ENCODE measurements around the gene ZNF823. TPM values are rescaled to one million over a fixed set of nuclear protein-coding genes. Genes with fewer than 3 reads are reported as not detected.

The ZNF823 gene
- total RNA-seq, 2 experiments from 2014 or later = 5.7 to 7.0 TPM

DNA sequence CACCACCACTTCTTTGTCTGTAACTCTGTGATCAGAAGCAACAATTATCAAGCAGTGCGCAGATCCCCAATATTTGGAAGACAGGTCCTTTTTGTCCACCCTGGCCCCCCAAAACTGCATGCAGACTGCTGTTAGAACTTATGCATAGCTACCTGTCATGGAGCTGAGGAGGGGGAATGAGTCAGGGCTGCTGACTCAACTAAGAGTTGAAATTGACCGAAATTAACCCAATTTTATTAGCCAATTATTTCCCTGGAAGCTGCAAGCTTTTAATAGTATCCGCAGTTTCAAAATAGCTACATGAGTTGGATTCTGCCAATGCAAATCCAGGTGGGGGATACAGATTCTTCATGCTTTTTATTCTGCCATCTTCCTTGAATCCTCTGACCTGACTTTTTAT is 45.6 kb upstream of the ZNF823 start:
- no peak overlapping the region for H2AFZ ChIP-seq (ENCODE audit: low read length)
- H3K27ac ChIP-seq (ENCODE audit: low read depth, low read length, poor library complexity, severe bottlenecking) = no peak overlapping the region
- BruUV-seq (replicated peaks) = no TSS peak
- peaks cover 28% of the 10 kb centered on the region for H3K9me3 ChIP-seq (ENCODE audit: low read length)
- H3K36me3 ChIP-seq (ENCODE audit: insufficient read depth, low read length) = peaks cover 41% of the 10 kb centered on the region
- H3K9me2 ChIP-seq (ENCODE audit: insufficient read depth, low read length) = no peaks in the 10 kb centered on the region
- H3K4me1 ChIP-seq (ENCODE audit: insufficient read depth, low read length, poor library complexity, severe bottlenecking) = no peaks in the 10 kb centered on the region
- CTCF ChIA-PET (ENCODE audit: unreplicated experiment) = no interaction called here
- POLR2A ChIA-PET = interaction anchor here (0.7 kb wide), 1 partner anchor 188 kb away, joined by 4 read pairs; no protein-coding TSS in a partner anchor
- H3K79me2 ChIP-seq (ENCODE audit: insufficient read depth, low read depth, low read length) = no peaks in the 10 kb centered on the region
- H3K4me3 ChIP-seq (ENCODE audit: low read depth, low read length, poor library complexity, severe bottlenecking) = no peak overlapping the region
- no peaks in the 10 kb centered on the region for H4K20me1 ChIP-seq (ENCODE audit: insufficient read depth, low read length)
- no peak for DNase-seq (ENCODE audit: low spot score)
- TF ChIP-seq EZH2phosphoT487 (IDR thresholded peaks at IDR 0.05; ENCODE audit: borderline replicate concordance, low read depth, low read length) = no peak
- TF ChIP-seq, protein P1, sequence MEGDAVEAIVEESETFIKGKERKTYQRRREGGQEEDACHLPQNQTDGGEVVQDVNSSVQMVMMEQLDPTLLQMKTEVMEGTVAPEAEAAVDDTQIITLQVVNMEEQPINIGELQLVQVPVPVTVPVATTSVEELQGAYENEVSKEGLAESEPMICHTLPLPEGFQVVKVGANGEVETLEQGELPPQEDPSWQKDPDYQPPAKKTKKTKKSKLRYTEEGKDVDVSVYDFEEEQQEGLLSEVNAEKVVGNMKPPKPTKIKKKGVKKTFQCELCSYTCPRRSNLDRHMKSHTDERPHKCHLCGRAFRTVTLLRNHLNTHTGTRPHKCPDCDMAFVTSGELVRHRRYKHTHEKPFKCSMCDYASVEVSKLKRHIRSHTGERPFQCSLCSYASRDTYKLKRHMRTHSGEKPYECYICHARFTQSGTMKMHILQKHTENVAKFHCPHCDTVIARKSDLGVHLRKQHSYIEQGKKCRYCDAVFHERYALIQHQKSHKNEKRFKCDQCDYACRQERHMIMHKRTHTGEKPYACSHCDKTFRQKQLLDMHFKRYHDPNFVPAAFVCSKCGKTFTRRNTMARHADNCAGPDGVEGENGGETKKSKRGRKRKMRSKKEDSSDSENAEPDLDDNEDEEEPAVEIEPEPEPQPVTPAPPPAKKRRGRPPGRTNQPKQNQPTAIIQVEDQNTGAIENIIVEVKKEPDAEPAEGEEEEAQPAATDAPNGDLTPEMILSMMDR (conservative IDR thresholded peaks at IDR 0.05; ENCODE audit: low read length) = no peak
- intact Hi-C loops (cut with micrococcal nuclease; ENCODE audit: unreplicated experiment) = no loop called here
- H3K4me2 ChIP-seq (ENCODE audit: low read length) = no peak overlapping the region

DNA sequence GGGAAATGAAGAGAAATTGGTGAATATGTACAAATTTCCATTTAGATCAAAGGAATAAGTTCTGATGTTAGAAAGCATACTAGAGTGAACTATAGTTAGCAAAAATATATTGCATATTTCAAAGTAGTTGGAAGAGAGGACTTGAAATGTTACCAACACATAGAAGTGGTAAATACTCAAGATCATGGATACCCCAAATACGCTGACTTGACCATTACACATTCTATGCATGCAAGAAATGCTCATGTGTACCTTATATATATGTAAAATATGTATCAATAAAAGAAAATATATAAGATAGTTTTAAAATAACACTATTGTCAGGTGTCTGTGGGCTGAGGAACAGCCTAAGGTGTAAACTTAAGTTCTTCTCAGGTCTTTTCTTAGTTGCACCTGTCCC is 45.0 kb upstream of the ZNF823 start:
- BruUV-seq (replicated peaks) = no TSS peak
- Histone ChIP-seq H3K4me2 (ENCODE audit: low read length) (no peak overlapping the region), H3K9me3 (ENCODE audit: low read length) (peaks cover 22% of the 10 kb centered on the region), H3K79me2 (ENCODE audit: insufficient read depth, low read depth, low read length) (no peaks in the 10 kb centered on the region), H3K9me2 (ENCODE audit: insufficient read depth, low read length) (no peaks in the 10 kb centered on the region), H2AFZ (ENCODE audit: low read length) (no peak overlapping the region), H3K4me3 (ENCODE audit: low read depth, low read length, poor library complexity, severe bottlenecking) (no peak overlapping the region), H3K27ac (ENCODE audit: low read depth, low read length, poor library complexity, severe bottlenecking) (no peak overlapping the region), H3K4me1 (ENCODE audit: insufficient read depth, low read length, poor library complexity, severe bottlenecking) (no peaks in the 10 kb centered on the region), H3K36me3 (ENCODE audit: insufficient read depth, low read length) (peaks cover 47% of the 10 kb centered on the region), H4K20me1 (ENCODE audit: insufficient read depth, low read length) (no peaks in the 10 kb centered on the region)
- ChIA-PET POLR2A (no interaction called here), CTCF (ENCODE audit: unreplicated experiment) (no interaction called here)
- TF ChIP-seq, protein P1 (conservative IDR thresholded peaks at IDR 0.05; ENCODE audit: low read length) = no peak
- no peak for TF ChIP-seq EZH2phosphoT487 (IDR thresholded peaks at IDR 0.05; ENCODE audit: borderline replicate concordance, low read depth, low read length)
- intact Hi-C loops (cut with micrococcal nuclease; ENCODE audit: unreplicated experiment) = no loop called here
- no peak for DNase-seq (ENCODE audit: low spot score)

GRCh38 chr19:11781295-11782057 is 42.7 kb upstream of the ZNF823 start:
- H3K4me2 ChIP-seq (ENCODE audit: low read length) = no peak overlapping the region
- intact Hi-C loops (cut with micrococcal nuclease; ENCODE audit: unreplicated experiment) = no loop called here
- TF ChIP-seq, protein P1 (conservative IDR thresholded peaks at IDR 0.05; ENCODE audit: low read length) = no peak
- no peak for TF ChIP-seq EZH2phosphoT487 (IDR thresholded peaks at IDR 0.05; ENCODE audit: borderline replicate concordance, low read depth, low read length)
- H3K9me3 ChIP-seq (ENCODE audit: low read length) = peaks cover 20% of the 10 kb centered on the region; the same call in 1 of the 2 replicates
- no peaks in the 10 kb centered on the region for H4K20me1 ChIP-seq (ENCODE audit: insufficient read depth, low read length)
- no peak overlapping the region for H3K27ac ChIP-seq (ENCODE audit: low read depth, low read length, poor library complexity, severe bottlenecking)
- DNase-seq (ENCODE audit: low spot score) = no peak
- H3K4me1 ChIP-seq (ENCODE audit: insufficient read depth, low read length, poor library complexity, severe bottlenecking) = no peaks in the 10 kb centered on the region
- peaks cover 63% of the 10 kb centered on the region for H3K36me3 ChIP-seq (ENCODE audit: insufficient read depth, low read length)
- no peaks in the 10 kb centered on the region for H3K9me2 ChIP-seq (ENCODE audit: insufficient read depth, low read length)
- CTCF ChIA-PET (ENCODE audit: unreplicated experiment) = interaction anchor here (0.6 kb wide), 1 partner anchor 182 kb away, joined by 3 read pairs; no protein-coding TSS in a partner anchor
- BruUV-seq (replicated peaks) = no TSS peak
- no peak overlapping the region for H3K4me3 ChIP-seq (ENCODE audit: low read depth, low read length, poor library complexity, severe bottlenecking)
- H2AFZ ChIP-seq (ENCODE audit: low read length) = no peak overlapping the region
- POLR2A ChIA-PET = interaction anchor here (0.6 kb wide), 1 partner anchor 136 kb away, joined by 5 read pairs; no protein-coding TSS in a partner anchor
- H3K79me2 ChIP-seq (ENCODE audit: insufficient read depth, low read depth, low read length) = no peaks in the 10 kb centered on the region
